ENCODE measurements around the gene CCDC40.

Gene CCDC40

DNA sequence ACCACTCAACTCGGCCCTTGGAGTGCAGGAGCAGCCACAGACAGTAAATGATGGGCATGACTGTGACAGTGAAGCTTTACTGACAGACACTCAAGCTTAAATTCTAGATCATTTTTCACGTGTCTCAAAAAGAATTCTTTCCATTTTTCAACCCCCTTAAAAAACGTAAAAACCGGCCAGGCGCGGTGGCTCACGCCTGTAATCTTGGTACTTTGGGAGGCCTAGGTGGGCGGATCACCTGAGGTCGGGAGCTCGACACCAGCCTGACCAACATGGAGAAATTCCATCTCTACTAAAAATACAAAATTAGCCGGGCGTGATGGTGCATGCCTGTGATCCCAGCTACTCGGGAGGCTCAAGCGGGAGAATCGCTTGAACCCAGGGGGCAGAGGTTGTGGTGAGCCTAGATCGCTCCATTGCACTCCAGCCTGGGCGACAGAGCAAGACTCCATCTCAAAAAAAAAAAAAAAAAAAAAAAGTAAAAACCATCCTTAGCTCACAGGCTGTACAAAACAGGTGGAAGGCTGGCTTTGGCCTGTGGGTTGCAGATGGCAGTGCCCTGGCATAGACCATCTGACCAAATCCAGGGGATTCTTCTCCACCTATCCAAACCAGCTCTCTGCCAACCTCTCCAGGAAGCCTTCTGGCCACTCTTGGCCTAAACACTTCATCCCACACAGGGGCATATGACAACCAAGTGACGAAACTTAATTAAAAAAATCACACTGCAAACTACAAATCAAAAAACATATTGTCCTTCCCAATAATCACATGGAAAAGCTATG, 19.0 kb upstream of the CCDC40 start:
- no peaks in the 10 kb centered on the region for H3K9me3 ChIP-seq (ENCODE audit: control insufficient read depth, low read length)
- no peaks in the 10 kb centered on the region for H3K36me3 ChIP-seq (ENCODE audit: control insufficient read depth, insufficient read depth, low read length)
- H3K27me3 ChIP-seq (ENCODE audit: control insufficient read depth, insufficient read depth, low read length) = no peaks in the 10 kb centered on the region
- no peaks in the 10 kb centered on the region for H3K4me1 ChIP-seq (ENCODE audit: control insufficient read depth, insufficient read depth, low read length)
- H3K4me3 ChIP-seq (ENCODE audit: low read length) = no peak overlapping the region
- H3K9ac ChIP-seq (ENCODE audit: low read length) = no peak overlapping the region

DNA sequence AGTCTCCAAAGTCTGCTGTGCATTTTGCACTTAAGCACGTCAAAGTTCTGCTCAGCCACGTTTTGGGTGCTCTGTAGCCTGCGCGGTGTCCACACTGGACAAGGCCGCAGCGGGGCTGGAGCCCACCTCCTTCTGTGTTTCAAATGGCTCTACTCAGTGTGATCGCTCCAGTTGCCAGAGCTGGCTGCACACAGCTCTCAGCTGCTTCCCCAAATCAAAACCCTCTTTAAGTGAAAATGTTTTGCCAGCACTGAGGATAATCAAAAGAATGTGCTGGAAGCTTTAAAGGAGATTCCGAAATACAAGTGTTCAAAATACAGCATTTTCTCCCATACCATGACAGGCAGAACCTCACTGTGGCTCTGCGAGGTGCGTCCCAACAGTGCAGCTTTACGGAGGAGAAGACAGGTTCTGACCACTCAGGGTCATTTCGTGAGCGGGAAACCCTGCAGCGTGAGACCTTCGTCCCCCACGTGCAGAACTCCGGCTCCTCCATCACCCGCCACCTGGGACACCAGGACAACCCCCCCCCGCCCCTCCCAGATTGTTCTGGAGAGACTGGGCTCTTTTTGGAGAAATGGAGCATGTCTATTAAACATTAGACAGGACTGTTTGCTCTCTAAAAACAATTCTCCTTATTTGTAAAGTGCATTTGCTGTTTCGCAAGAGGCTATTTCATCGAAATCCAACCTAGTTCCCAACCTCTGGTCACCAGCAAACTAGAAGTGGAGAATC, 17.4 kb upstream of the CCDC40 start:
- no peaks in the 10 kb centered on the region for H3K36me3 ChIP-seq (ENCODE audit: control insufficient read depth, insufficient read depth, low read length)
- no peaks in the 10 kb centered on the region for H3K27me3 ChIP-seq (ENCODE audit: control insufficient read depth, insufficient read depth, low read length)
- no peaks in the 10 kb centered on the region for H3K9me3 ChIP-seq (ENCODE audit: control insufficient read depth, low read length)
- H3K4me1 ChIP-seq (ENCODE audit: control insufficient read depth, insufficient read depth, low read length) = peaks cover 2% of the 10 kb centered on the region
- H3K9ac ChIP-seq (ENCODE audit: low read length) = no peak overlapping the region
- no peak overlapping the region for H3K4me3 ChIP-seq (ENCODE audit: low read length)

DNA sequence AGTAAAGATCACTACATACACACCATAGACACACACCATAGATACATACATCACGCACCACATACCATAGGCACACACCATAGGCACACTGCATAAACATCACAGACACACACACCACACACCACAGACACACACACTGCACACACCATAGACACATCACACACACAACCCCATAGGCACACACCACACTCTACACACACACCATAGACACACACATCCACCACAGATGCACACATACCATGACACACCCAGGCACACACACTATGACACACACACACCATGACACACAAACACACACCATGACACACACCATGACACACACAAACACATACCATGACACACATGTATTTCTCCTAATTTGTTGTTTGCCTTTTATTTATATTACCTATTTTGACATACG, 14.8 kb upstream of the CCDC40 start:
- Histone ChIP-seq H3K9ac (ENCODE audit: low read length) (no peak overlapping the region), H3K36me3 (ENCODE audit: control insufficient read depth, insufficient read depth, low read length) (no peaks in the 10 kb centered on the region), H3K4me3 (ENCODE audit: low read length) (no peak overlapping the region), H3K4me1 (ENCODE audit: control insufficient read depth, insufficient read depth, low read length) (peaks cover 11% of the 10 kb centered on the region), H3K27me3 (ENCODE audit: control insufficient read depth, insufficient read depth, low read length) (no peaks in the 10 kb centered on the region), H3K9me3 (ENCODE audit: control insufficient read depth, low read length) (no peaks in the 10 kb centered on the region)

DNA sequence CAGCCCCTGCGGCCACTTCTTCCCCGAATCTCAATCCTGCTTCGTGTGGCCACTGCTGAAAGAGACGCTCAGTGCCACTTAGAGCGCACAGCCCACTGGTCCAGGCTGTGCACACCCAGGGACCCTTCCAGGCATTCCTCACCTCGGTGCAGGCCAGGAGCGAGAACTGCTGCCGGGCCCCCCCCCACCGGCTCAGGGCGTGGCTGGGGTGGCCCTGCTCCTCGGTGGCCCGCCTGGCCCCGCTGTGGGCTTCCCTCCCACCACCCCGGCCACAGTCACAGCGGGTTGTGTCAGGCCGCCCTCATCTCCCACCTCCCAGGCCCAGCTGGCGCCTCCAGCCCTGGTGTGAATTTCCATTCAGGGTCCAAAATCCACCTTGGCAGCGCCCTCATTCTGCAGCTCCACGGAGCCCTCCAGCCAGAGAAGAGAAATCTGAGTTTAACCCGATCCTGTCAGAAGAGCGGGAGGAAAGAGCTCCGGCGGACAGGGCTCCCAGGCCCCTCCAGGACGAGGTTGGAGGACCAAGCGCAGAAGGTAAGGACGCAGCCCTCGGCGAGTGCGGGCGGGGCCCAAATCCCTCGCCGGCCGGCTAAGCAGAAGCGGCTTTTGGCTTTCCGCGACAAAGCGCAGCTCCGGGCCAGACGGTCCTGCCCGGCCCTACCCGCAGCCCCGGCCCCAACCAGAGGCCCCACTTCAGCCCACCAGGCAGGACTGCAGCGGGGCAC, 12.8 kb upstream of the CCDC40 start:
- H3K27me3 ChIP-seq (ENCODE audit: control insufficient read depth, insufficient read depth, low read length) = no peaks in the 10 kb centered on the region
- H3K9me3 ChIP-seq (ENCODE audit: control insufficient read depth, low read length) = no peaks in the 10 kb centered on the region
- no peak overlapping the region for H3K4me3 ChIP-seq (ENCODE audit: low read length)
- no peaks in the 10 kb centered on the region for H3K36me3 ChIP-seq (ENCODE audit: control insufficient read depth, insufficient read depth, low read length)
- peaks cover 13% of the 10 kb centered on the region for H3K4me1 ChIP-seq (ENCODE audit: control insufficient read depth, insufficient read depth, low read length)
- peak overlapping the region; percentile 50 for H3K9ac ChIP-seq (ENCODE audit: low read length)

- H3K27me3 ChIP-seq (ENCODE audit: control insufficient read depth, insufficient read depth, low read length) = no peaks in the 10 kb centered on the region
- H3K9me3 ChIP-seq (ENCODE audit: control insufficient read depth, low read length) = no peaks in the 10 kb centered on the region
- H3K36me3 ChIP-seq (ENCODE audit: control insufficient read depth, insufficient read depth, low read length) = no peaks in the 10 kb centered on the region
- peak overlapping the region; percentile 50 for H3K9ac ChIP-seq (ENCODE audit: low read length)
- peaks cover 21% of the 10 kb centered on the region for H3K4me1 ChIP-seq (ENCODE audit: control insufficient read depth, insufficient read depth, low read length)
- no peak overlapping the region for H3K4me3 ChIP-seq (ENCODE audit: low read length)
Measured at GRCh38 chr17:80024206-80024972, 12.1 kb upstream of the CCDC40 start.

DNA sequence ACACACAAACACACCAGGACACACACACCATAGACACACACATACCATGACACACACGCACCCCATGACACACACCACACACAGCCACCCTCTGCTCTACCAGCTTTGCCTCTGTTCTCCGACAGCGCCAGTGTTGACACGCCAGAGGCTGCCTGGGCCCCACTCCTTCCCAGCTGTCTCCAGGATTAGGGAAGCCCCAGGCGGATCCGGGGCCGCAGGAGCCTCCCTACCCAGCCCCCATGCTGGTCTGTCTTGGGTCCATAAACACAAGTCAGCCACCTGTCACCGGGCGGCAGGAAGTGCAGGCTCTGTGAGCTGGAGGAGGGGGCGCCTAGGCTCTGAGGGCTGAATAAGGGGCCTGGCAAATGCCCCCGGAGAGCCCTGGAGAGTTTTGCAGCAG, 11.3 kb upstream of the CCDC40 start:
- no peaks in the 10 kb centered on the region for H3K9me3 ChIP-seq (ENCODE audit: control insufficient read depth, low read length)
- H3K9ac ChIP-seq (ENCODE audit: low read length) = no peak overlapping the region
- H3K27me3 ChIP-seq (ENCODE audit: control insufficient read depth, insufficient read depth, low read length) = no peaks in the 10 kb centered on the region
- no peak overlapping the region for H3K4me3 ChIP-seq (ENCODE audit: low read length)
- H3K4me1 ChIP-seq (ENCODE audit: control insufficient read depth, insufficient read depth, low read length) = peaks cover 26% of the 10 kb centered on the region
- no peaks in the 10 kb centered on the region for H3K36me3 ChIP-seq (ENCODE audit: control insufficient read depth, insufficient read depth, low read length)

DNA sequence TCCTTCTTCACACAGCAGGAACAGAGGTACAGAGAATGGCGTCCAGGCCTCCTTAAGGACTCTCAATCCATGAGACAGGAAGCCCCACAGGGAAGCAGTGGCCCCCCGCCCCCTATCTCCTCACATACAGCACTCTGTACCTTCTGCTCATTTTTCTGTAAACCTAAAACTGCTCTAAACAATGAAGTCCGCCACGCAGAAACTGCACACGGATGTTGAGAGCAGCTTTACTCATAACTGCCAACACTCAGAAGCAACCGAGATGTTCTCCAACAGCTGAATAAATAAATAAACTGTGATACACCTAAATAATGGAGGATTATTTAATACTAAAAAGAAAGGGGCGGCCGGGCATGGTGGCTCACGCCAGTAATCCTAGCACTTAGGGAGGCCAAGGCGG, 10.6 kb upstream of the CCDC40 start:
- Histone ChIP-seq H3K4me3 (ENCODE audit: low read length) (no peak overlapping the region), H3K4me1 (ENCODE audit: control insufficient read depth, insufficient read depth, low read length) (peaks cover 33% of the 10 kb centered on the region), H3K9me3 (ENCODE audit: control insufficient read depth, low read length) (no peaks in the 10 kb centered on the region), H3K9ac (ENCODE audit: low read length) (no peak overlapping the region), H3K36me3 (ENCODE audit: control insufficient read depth, insufficient read depth, low read length) (no peaks in the 10 kb centered on the region), H3K27me3 (ENCODE audit: control insufficient read depth, insufficient read depth, low read length) (no peaks in the 10 kb centered on the region)

GRCh38 chr17:80026359-80027042, 9.9 kb upstream of the CCDC40 start:
- Histone ChIP-seq H3K27me3 (ENCODE audit: control insufficient read depth, insufficient read depth, low read length) (no peaks in the 10 kb centered on the region), H3K4me1 (ENCODE audit: control insufficient read depth, insufficient read depth, low read length) (peaks cover 39% of the 10 kb centered on the region), H3K9ac (ENCODE audit: low read length) (no peak overlapping the region), H3K9me3 (ENCODE audit: control insufficient read depth, low read length) (no peaks in the 10 kb centered on the region), H3K4me3 (ENCODE audit: low read length) (no peak overlapping the region), H3K36me3 (ENCODE audit: control insufficient read depth, insufficient read depth, low read length) (no peaks in the 10 kb centered on the region)

- Histone ChIP-seq H3K4me1 (ENCODE audit: control insufficient read depth, insufficient read depth, low read length) (peaks cover 44% of the 10 kb centered on the region), H3K36me3 (ENCODE audit: control insufficient read depth, insufficient read depth, low read length) (no peaks in the 10 kb centered on the region), H3K27me3 (ENCODE audit: control insufficient read depth, insufficient read depth, low read length) (no peaks in the 10 kb centered on the region), H3K9me3 (ENCODE audit: control insufficient read depth, low read length) (no peaks in the 10 kb centered on the region), H3K4me3 (ENCODE audit: low read length) (no peak overlapping the region), H3K9ac (ENCODE audit: low read length) (no peak overlapping the region)
Measured at GRCh38 chr17:80027043-80027435, 9.4 kb upstream of the CCDC40 start.

DNA sequence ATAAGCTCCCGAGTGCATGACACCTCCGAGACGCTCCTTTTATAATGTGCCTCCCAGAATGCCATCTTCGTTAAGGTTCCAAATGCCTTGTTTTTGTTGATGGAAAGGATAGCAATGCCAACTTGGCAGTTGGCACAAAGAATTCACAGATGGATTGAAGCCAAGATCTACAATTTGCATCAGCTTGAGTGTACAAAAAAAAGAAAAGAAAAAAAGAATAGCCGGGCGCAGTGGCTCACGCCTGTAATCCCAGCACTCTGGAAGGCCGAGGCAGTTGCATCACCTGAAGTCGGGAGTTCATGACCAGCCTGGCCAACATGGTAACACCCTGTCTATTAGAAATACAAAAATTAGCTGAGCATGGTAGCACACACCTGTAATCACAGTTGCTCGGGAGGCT, 8.4 kb upstream of the CCDC40 start:
- no peak overlapping the region for H3K9ac ChIP-seq (ENCODE audit: low read length)
- H3K4me3 ChIP-seq (ENCODE audit: low read length) = no peak overlapping the region
- no peaks in the 10 kb centered on the region for H3K27me3 ChIP-seq (ENCODE audit: control insufficient read depth, insufficient read depth, low read length)
- H3K9me3 ChIP-seq (ENCODE audit: control insufficient read depth, low read length) = no peaks in the 10 kb centered on the region
- no peaks in the 10 kb centered on the region for H3K36me3 ChIP-seq (ENCODE audit: control insufficient read depth, insufficient read depth, low read length)
- H3K4me1 ChIP-seq (ENCODE audit: control insufficient read depth, insufficient read depth, low read length) = peaks cover 44% of the 10 kb centered on the region

GRCh38 chr17:80029258-80029974, 7.0 kb upstream of the CCDC40 start:
- Histone ChIP-seq H3K9me3 (ENCODE audit: control insufficient read depth, low read length) (no peaks in the 10 kb centered on the region), H3K27me3 (ENCODE audit: control insufficient read depth, insufficient read depth, low read length) (no peaks in the 10 kb centered on the region), H3K36me3 (ENCODE audit: control insufficient read depth, insufficient read depth, low read length) (no peaks in the 10 kb centered on the region), H3K4me3 (ENCODE audit: low read length) (no peak overlapping the region), H3K9ac (ENCODE audit: low read length) (no peak overlapping the region), H3K4me1 (ENCODE audit: control insufficient read depth, insufficient read depth, low read length) (peaks cover 39% of the 10 kb centered on the region)

Measured in mucosa of stomach (tissue), 1 donor.